ENCODE results near the gene AIMP2.

GRCh38 chr7:5997210-5997808 lies 11.8 kb upstream of the AIMP2 start:
- TF ChIP-seq CTCF (IDR thresholded peaks at IDR 0.05), result peak; percentile 68
- no peak for TF ChIP-seq EZH2 (IDR thresholded peaks at IDR 0.05)
- no peak for TF ChIP-seq EZH2phosphoT487 (IDR thresholded peaks at IDR 0.05)

Measured in neural progenitor cell (in vitro differentiated cells).